ENCODE results near the gene C4B. TPM values are rescaled to one million over a fixed set of nuclear protein-coding genes. Genes with fewer than 3 reads are reported as not detected.
"Not testable (repeated sequence)": the region's sequence is repeated elsewhere in the genome, so short reads cannot be mapped to it uniquely, and the experiment has no call there.

C4B gene
- total and polyA plus RNA-seq, 2 experiments from 2014 or later, result 0.57 TPM; not detected in 1

DNA sequence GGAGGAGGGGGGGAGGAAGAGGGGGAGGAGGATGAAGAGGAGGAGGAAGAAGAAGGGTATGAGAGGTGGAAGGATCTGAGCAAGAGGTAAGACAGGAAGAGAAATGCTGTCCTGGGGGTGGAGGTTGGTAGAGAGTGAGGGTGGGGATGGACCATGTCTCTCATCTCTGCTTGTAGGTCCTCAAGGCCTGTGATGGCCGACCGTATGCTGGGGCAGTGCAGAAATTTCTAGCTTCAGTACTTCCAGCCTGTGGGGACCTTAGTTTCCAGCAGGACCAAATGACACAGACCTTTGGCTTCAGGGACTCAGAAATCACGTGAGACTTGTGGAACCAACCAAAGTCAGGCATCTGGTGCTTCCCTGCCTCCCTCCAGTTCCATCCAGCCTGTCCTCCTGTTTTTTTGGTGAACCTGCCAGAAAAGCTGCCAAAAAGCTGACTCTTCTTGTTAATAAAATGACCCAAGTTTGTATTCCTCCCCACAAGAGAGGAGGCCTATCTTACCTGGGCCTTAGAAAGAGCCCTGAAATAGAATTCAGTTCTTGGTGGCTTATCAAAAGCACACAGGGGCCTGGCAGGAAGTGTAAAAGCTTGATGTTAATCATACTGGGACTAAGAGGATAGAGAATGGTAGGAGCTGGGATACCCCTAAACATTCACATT is 35.2 kb upstream of the C4B start:
- DNase-seq (ENCODE audit: low spot score) (no peak), ATAC-seq (no peak)
- H3K27me3 ChIP-seq (ENCODE audit: insufficient read depth), result no peaks in the 10 kb centered on the region
- no peaks in the 10 kb centered on the region for H3K36me3 ChIP-seq (ENCODE audit: insufficient read depth)
- Mint-ChIP-seq H3K27ac (no peak overlapping the region), H3K4me1 (no peaks in the 10 kb centered on the region; the same call in 2 of the 3 replicates), H3K27me3 (ENCODE audit: insufficient read depth, low read depth, poor library complexity) (peaks cover 2% of the 10 kb centered on the region), H3K4me3 (no peak overlapping the region), H3K9me3 (peaks cover 26% of the 10 kb centered on the region), H3K36me3 (ENCODE audit: low read depth) (peaks cover 25% of the 10 kb centered on the region; the same call in 2 of the 3 replicates)
- H3K4me2 ChIP-seq, result no peak overlapping the region
- no peaks in the 10 kb centered on the region; the same call in 1 of the 2 replicates for H4K20me1 ChIP-seq (replicated peaks; ENCODE audit: insufficient read depth)
- H3K79me2 ChIP-seq (replicated peaks; ENCODE audit: insufficient read depth), result no peaks in the 10 kb centered on the region
- H2AFZ ChIP-seq, result no peak overlapping the region
- no peaks in the 10 kb centered on the region for H3K4me1 ChIP-seq (ENCODE audit: insufficient read depth)
- no peak overlapping the region for H3K4me3 ChIP-seq
- no peak overlapping the region for H3K27ac ChIP-seq (ENCODE audit: low read depth)
- TF ChIP-seq ZNF331 (CRISPR knock-in tag; IDR thresholded peaks at IDR 0.05; ENCODE audit: low read depth) (no peak), EZH2 (IDR thresholded peaks at IDR 0.05; ENCODE audit: low read depth, unreplicated experiment) (no peak), ZNF114 (CRISPR knock-in tag; IDR thresholded peaks at IDR 0.05) (no peak), ETS1 (IDR thresholded peaks at IDR 0.05) (no peak), JUNB (IDR thresholded peaks at IDR 0.05; ENCODE audit: unreplicated experiment) (no peak)
- H3K9me2 ChIP-seq (ENCODE audit: insufficient read depth), result no peaks in the 10 kb centered on the region
- no peaks in the 10 kb centered on the region for H3F3A ChIP-seq (replicated peaks; ENCODE audit: low read depth)

- not testable (repeated sequence) for H3K27ac Mint-ChIP-seq; H4K20me1 ChIP-seq (replicated peaks; ENCODE audit: insufficient read depth); H3K27me3 ChIP-seq (ENCODE audit: insufficient read depth); H3K4me3 Mint-ChIP-seq; H3K9me2 ChIP-seq (ENCODE audit: insufficient read depth); DNase-seq (ENCODE audit: low spot score); ATAC-seq; H3K4me3 ChIP-seq; H3K36me3 ChIP-seq (ENCODE audit: insufficient read depth); H3K4me1 ChIP-seq (ENCODE audit: insufficient read depth); H3F3A ChIP-seq (replicated peaks; ENCODE audit: low read depth); H3K4me1 Mint-ChIP-seq; H3K27ac ChIP-seq (ENCODE audit: low read depth); H3K4me2 ChIP-seq; H3K79me2 ChIP-seq (replicated peaks; ENCODE audit: insufficient read depth); H2AFZ ChIP-seq; H3K27me3 Mint-ChIP-seq (ENCODE audit: insufficient read depth, low read depth, poor library complexity)
- Mint-ChIP-seq H3K9me3 (peaks cover 20% of the 10 kb centered on the region), H3K36me3 (ENCODE audit: low read depth) (peaks cover 18% of the 10 kb centered on the region; the same call in 2 of the 3 replicates)
Measured at GRCh38 chr6:31980195-31980876, 34.3 kb upstream of the C4B start.

DNA sequence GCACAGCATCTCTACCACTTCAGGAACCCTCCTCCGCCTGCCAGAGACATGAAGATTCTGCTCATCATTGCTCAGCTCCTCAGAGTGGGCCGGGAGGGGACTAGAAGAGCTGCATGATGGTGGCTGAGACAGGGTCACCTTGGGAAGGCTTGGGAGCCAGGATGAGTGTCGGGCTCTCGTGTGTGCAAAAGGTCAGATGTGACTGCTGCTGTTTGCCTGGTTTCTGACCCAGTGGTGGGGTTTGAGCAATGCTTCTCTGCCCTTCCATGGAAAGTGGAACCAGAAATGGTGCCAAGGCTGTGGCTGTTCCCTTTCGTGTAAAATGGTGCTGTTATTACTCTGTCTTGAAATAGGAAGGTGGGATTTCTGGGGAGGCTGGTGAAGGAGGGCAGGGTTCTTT is 33.6 kb upstream of the C4B start:
- peaks cover 14% of the 10 kb centered on the region; the same call in 2 of the 3 replicates for H3K36me3 Mint-ChIP-seq (ENCODE audit: low read depth)
- H3K4me1 ChIP-seq (ENCODE audit: insufficient read depth); H3K27me3 ChIP-seq (ENCODE audit: insufficient read depth); DNase-seq (ENCODE audit: low spot score); H3K4me1 Mint-ChIP-seq; H2AFZ ChIP-seq; H3K9me2 ChIP-seq (ENCODE audit: insufficient read depth); H3K4me2 ChIP-seq; H4K20me1 ChIP-seq (replicated peaks; ENCODE audit: insufficient read depth); ATAC-seq; H3K27ac ChIP-seq (ENCODE audit: low read depth); H3K27me3 Mint-ChIP-seq (ENCODE audit: insufficient read depth, low read depth, poor library complexity); H3F3A ChIP-seq (replicated peaks; ENCODE audit: low read depth); H3K27ac Mint-ChIP-seq; H3K36me3 ChIP-seq (ENCODE audit: insufficient read depth); H3K4me3 ChIP-seq; H3K79me2 ChIP-seq (replicated peaks; ENCODE audit: insufficient read depth); H3K4me3 Mint-ChIP-seq: not testable (repeated sequence)
- H3K9me3 Mint-ChIP-seq, result peaks cover 16% of the 10 kb centered on the region

DNA sequence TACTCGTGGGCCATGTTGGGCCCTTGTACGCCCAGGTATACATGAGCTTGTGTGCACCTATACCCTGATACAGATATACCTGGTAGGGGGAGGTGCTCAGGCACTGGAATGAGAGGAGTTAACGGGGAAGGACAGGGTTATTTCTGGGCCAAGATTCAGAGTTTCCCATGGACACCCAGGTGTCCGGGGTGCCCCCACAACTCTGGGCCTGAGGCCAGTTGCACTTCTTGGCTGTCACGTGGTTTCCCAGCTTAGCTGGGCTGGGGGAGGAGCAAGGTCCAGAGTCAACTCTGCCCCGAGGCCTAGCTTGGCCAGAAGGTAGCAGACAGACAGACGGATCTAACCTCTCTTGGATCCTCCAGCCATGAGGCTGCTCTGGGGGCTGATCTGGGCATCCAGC is 32.9 kb upstream of the C4B start, which contains the start of gene C4A:
TSS of gene C4A (plus strand) at position 314 of the 400 bp plus-strand sequence. CDS start at position 365, 51 bp downstream.
- H3K79me2 ChIP-seq (replicated peaks; ENCODE audit: insufficient read depth); H3K4me3 Mint-ChIP-seq; H3F3A ChIP-seq (replicated peaks; ENCODE audit: low read depth); H3K36me3 ChIP-seq (ENCODE audit: insufficient read depth); H3K9me2 ChIP-seq (ENCODE audit: insufficient read depth); H2AFZ ChIP-seq; H3K4me2 ChIP-seq; H3K27me3 ChIP-seq (ENCODE audit: insufficient read depth); H3K27ac ChIP-seq (ENCODE audit: low read depth); H4K20me1 ChIP-seq (replicated peaks; ENCODE audit: insufficient read depth); H3K27me3 Mint-ChIP-seq (ENCODE audit: insufficient read depth, low read depth, poor library complexity); ATAC-seq; H3K27ac Mint-ChIP-seq; H3K4me1 ChIP-seq (ENCODE audit: insufficient read depth); DNase-seq (ENCODE audit: low spot score); H3K4me3 ChIP-seq; H3K4me1 Mint-ChIP-seq: not testable (repeated sequence)
- Mint-ChIP-seq H3K36me3 (ENCODE audit: low read depth) (peaks cover 13% of the 10 kb centered on the region; the same call in 2 of the 3 replicates), H3K9me3 (peaks cover 14% of the 10 kb centered on the region)

- H3K27me3 ChIP-seq (ENCODE audit: insufficient read depth); H3K9me3 Mint-ChIP-seq; H3K27me3 Mint-ChIP-seq (ENCODE audit: insufficient read depth, low read depth, poor library complexity); H3K4me3 Mint-ChIP-seq; H3K9me2 ChIP-seq (ENCODE audit: insufficient read depth); H3F3A ChIP-seq (replicated peaks; ENCODE audit: low read depth); H3K36me3 ChIP-seq (ENCODE audit: insufficient read depth); H3K36me3 Mint-ChIP-seq (ENCODE audit: low read depth); H3K79me2 ChIP-seq (replicated peaks; ENCODE audit: insufficient read depth); H3K4me3 ChIP-seq; H3K4me1 Mint-ChIP-seq; H3K27ac ChIP-seq (ENCODE audit: low read depth); H3K4me1 ChIP-seq (ENCODE audit: insufficient read depth); H4K20me1 ChIP-seq (replicated peaks; ENCODE audit: insufficient read depth); H3K4me2 ChIP-seq; H3K27ac Mint-ChIP-seq; H2AFZ ChIP-seq; DNase-seq (ENCODE audit: low spot score): not testable (repeated sequence)
- peak; percentile 80 for ATAC-seq
Measured at GRCh38 chr6:31989363-31989762, 25.2 kb upstream of the C4B start.

Data from GM23338 (cell line).